ENCODE data around the gene TCEAL8. TPM values are rescaled to one million over a fixed set of nuclear protein-coding genes. Genes with fewer than 3 reads are reported as not detected.

TCEAL8 gene
- total RNA-seq, 1 experiment from 2014 or later = 37.3 TPM

DNA sequence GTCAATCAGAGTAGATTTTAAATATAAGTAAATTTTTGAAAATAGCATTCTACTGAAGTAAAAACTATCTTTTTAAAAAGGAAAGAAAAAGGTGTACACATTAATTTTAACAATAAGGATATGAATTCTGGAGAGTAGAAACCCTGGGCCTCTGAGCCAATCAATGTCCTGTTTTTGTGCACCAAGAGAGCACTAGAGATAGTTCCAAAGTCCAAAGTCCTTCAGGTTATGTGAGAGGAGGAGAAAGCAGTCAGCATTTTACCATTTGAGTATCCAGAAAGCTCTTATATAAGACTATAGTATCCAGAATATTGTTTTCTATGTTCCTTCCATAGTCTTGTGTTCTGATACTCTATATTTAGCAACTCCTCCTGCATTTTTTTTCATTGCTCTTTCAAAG lies 3.3 kb upstream of the TCEAL8 start:
- DNase-seq (ENCODE audit: low read depth, low spot score) = no peak

More for the DNA sequence above, 3.3 kb upstream of the TCEAL8 start:
- ChIA-PET RAD21 (ENCODE audit: low non-redundant PET in 1 of 2, low total read pairs in 2 of 2, uncharacterized antibody in 2 of 2, unreplicated experiment in 2 of 2) (no interaction called here), CTCF (no interaction called here), POLR2A (no interaction called here)
- no peaks in the 10 kb centered on the region for H4K20me1 ChIP-seq (ENCODE audit: insufficient read depth)
- intact Hi-C loops (cut with micrococcal nuclease) = no loop called here
- no TSS peak for BruUV-seq (replicated peaks)
- ATAC-seq = no peak
- no peak overlapping the region for H3K9ac ChIP-seq (ENCODE audit: low read length)
- no peaks in the 10 kb centered on the region for H3K36me3 ChIP-seq (ENCODE audit: control insufficient read depth in 1 of 2, insufficient read depth in 2 of 2, low read length in 2 of 2)
- no peaks in the 10 kb centered on the region for H3K27me3 ChIP-seq (ENCODE audit: insufficient read depth, low read length)
- H3K4me2 ChIP-seq (ENCODE audit: low read length) = no peak overlapping the region
- peaks cover 0 to 12% of the 10 kb centered on the region in 2 experiments; a peak in 2 of 4 replicates for H3K4me1 ChIP-seq (ENCODE audit: control insufficient read depth in 1 of 2, insufficient read depth in 2 of 2, low read length in 2 of 2)
- H3K9me2 ChIP-seq (ENCODE audit: insufficient read depth) = no peaks in the 10 kb centered on the region
- TF ChIP-seq SRF (IDR thresholded peaks at IDR 0.05; ENCODE audit: low read depth) = no peak
- TF ChIP-seq, protein P1, sequence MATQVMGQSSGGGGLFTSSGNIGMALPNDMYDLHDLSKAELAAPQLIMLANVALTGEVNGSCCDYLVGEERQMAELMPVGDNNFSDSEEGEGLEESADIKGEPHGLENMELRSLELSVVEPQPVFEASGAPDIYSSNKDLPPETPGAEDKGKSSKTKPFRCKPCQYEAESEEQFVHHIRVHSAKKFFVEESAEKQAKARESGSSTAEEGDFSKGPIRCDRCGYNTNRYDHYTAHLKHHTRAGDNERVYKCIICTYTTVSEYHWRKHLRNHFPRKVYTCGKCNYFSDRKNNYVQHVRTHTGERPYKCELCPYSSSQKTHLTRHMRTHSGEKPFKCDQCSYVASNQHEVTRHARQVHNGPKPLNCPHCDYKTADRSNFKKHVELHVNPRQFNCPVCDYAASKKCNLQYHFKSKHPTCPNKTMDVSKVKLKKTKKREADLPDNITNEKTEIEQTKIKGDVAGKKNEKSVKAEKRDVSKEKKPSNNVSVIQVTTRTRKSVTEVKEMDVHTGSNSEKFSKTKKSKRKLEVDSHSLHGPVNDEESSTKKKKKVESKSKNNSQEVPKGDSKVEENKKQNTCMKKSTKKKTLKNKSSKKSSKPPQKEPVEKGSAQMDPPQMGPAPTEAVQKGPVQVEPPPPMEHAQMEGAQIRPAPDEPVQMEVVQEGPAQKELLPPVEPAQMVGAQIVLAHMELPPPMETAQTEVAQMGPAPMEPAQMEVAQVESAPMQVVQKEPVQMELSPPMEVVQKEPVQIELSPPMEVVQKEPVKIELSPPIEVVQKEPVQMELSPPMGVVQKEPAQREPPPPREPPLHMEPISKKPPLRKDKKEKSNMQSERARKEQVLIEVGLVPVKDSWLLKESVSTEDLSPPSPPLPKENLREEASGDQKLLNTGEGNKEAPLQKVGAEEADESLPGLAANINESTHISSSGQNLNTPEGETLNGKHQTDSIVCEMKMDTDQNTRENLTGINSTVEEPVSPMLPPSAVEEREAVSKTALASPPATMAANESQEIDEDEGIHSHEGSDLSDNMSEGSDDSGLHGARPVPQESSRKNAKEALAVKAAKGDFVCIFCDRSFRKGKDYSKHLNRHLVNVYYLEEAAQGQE (IDR thresholded peaks at IDR 0.05; ENCODE audit: low read depth) = no peak
- no peak for TF ChIP-seq EZH2phosphoT487 (IDR thresholded peaks at IDR 0.05; ENCODE audit: borderline replicate concordance)
- TF ChIP-seq JUND (IDR thresholded peaks at IDR 0.05) = no peak
- no peak for TF ChIP-seq SP1 (IDR thresholded peaks at IDR 0.05; ENCODE audit: low read depth)
- no peak for TF ChIP-seq YY1 (IDR thresholded peaks at IDR 0.05; ENCODE audit: extremely low read depth, insufficient replicate concordance, low read depth, low read length)
- TF ChIP-seq ZFX (IDR thresholded peaks at IDR 0.05) = no peak
- no peak for TF ChIP-seq RAD21 (IDR thresholded peaks at IDR 0.05; ENCODE audit: low read depth)
- TF ChIP-seq SIN3A (IDR thresholded peaks at IDR 0.05; ENCODE audit: low read depth) = no peak
- TF ChIP-seq, protein P2, sequence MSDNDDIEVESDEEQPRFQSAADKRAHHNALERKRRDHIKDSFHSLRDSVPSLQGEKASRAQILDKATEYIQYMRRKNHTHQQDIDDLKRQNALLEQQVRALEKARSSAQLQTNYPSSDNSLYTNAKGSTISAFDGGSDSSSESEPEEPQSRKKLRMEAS (IDR thresholded peaks at IDR 0.05) = no peak
- H3K79me2 ChIP-seq (ENCODE audit: insufficient read depth, low read length) = peaks cover 13% of the 10 kb centered on the region
- H3K27ac ChIP-seq (ENCODE audit: low read depth, low read length) = no peak overlapping the region
- no peak overlapping the region for H2AFZ ChIP-seq (ENCODE audit: low read depth, low read length, poor library complexity, severe bottlenecking)
- no peak overlapping the region for H3K4me3 ChIP-seq (replicated peaks in 1 of 2; ENCODE audit: low read depth in 1 of 2, low read length in 2 of 2)
- H3K9me3 ChIP-seq (ENCODE audit: control insufficient read depth in 1 of 2, insufficient read depth in 1 of 2, low read depth in 1 of 2, low read length in 2 of 2) = no peaks in the 10 kb centered on the region

Measured in HCT116 (cell line).